Peyer's patch (tissue), 4 donors: ENCODE results near the gene RTN4R.

Experiments
- POLR2A ChIP-seq, 2 donors: fragments of 450-650 bp; IDR thresholded peaks; one replicate each; pipeline ENCODE4 v1.5.1; 2017; ENCODE audit warnings: antibody characterized with exemption in 2 of 2, mild to moderate bottlenecking in 2 of 2, moderate library complexity in 2 of 2
- TF ChIP-seq, protein P1 (sequence below), 6 experiments: fragments of 450-650 bp in 4 of 6; fragments of 200-600 bp in 2 of 6; sonication (generic) in 1 of 6; IDR thresholded peaks; one replicate each; pipeline ENCODE4 v1.5.1; 2017 to 2019; ENCODE audit warnings: antibody characterized with exemption in 6 of 6, mild to moderate bottlenecking in 3 of 6, moderate library complexity in 1 of 6

- TF ChIP-seq, protein P1, sequence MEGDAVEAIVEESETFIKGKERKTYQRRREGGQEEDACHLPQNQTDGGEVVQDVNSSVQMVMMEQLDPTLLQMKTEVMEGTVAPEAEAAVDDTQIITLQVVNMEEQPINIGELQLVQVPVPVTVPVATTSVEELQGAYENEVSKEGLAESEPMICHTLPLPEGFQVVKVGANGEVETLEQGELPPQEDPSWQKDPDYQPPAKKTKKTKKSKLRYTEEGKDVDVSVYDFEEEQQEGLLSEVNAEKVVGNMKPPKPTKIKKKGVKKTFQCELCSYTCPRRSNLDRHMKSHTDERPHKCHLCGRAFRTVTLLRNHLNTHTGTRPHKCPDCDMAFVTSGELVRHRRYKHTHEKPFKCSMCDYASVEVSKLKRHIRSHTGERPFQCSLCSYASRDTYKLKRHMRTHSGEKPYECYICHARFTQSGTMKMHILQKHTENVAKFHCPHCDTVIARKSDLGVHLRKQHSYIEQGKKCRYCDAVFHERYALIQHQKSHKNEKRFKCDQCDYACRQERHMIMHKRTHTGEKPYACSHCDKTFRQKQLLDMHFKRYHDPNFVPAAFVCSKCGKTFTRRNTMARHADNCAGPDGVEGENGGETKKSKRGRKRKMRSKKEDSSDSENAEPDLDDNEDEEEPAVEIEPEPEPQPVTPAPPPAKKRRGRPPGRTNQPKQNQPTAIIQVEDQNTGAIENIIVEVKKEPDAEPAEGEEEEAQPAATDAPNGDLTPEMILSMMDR (IDR thresholded peaks at IDR 0.05): no peak
- TF ChIP-seq POLR2A (IDR thresholded peaks at IDR 0.05): no peak
Measured at GRCh38 chr22:20220629-20221026, 47.5 kb downstream of the RTN4R start.
